H9 (cell line): ENCODE data around the gene IGSF3. TPM values are rescaled to one million over a fixed set of nuclear protein-coding genes. Genes with fewer than 3 reads are reported as not detected.

ENCODE experiments used
- DNase-seq: peaks from one replicate; pipeline ENCODE4 v3.0.0-alpha.2; 2017
- H2AFZ ChIP-seq: one replicate; pipeline ENCODE4 v1.6.1; 2013; ENCODE audit warnings: mild to moderate bottlenecking, low read length, control low read depth, moderate library complexity
- H2AK5ac ChIP-seq: 2 replicates; pipeline ENCODE4 v1.6.1; 2013; ENCODE audit warnings: low read length, control low read depth, mixed read lengths; ENCODE audit not compliant: insufficient read length
- H2BK120ac ChIP-seq: one replicate; pipeline ENCODE4 v1.6.1; 2013; ENCODE audit warnings: low read depth, mild to moderate bottlenecking, low read length, control low read depth, inconsistent platforms; ENCODE audit not compliant: poor library complexity, severe bottlenecking
- H2BK12ac ChIP-seq: 2 replicates; pipeline ENCODE4 v1.6.1; 2013; ENCODE audit warnings: low read length, control low read depth, mixed read lengths, low read depth; ENCODE audit not compliant: insufficient read length
- H2BK15ac ChIP-seq: 2 replicates; pipeline ENCODE4 v1.6.1; 2013; ENCODE audit warnings: low read depth, low read length, control low read depth
- H2BK20ac ChIP-seq: one replicate; pipeline ENCODE4 v1.6.1; 2013; ENCODE audit warnings: low read depth, mild to moderate bottlenecking, low read length, control low read depth, inconsistent platforms; ENCODE audit not compliant: poor library complexity, severe bottlenecking
- H2BK5ac ChIP-seq: 2 replicates; pipeline ENCODE4 v1.6.1; 2013; ENCODE audit warnings: low read length, control low read depth, mixed read lengths; ENCODE audit not compliant: insufficient read length
- H3K14ac ChIP-seq: 2 replicates; pipeline ENCODE4 v1.6.1; 2013; ENCODE audit warnings: low read length, control low read depth; ENCODE audit not compliant: insufficient read depth
- H3K18ac ChIP-seq: 2 replicates; pipeline ENCODE4 v1.6.1; 2013; ENCODE audit warnings: low read depth, mild to moderate bottlenecking, mixed read lengths, low read length, control low read depth; ENCODE audit not compliant: insufficient read length
- H3K23ac ChIP-seq: 2 replicates; pipeline ENCODE4 v1.6.1; 2013; ENCODE audit warnings: low read length, control low read depth, mixed read lengths, low read depth; ENCODE audit not compliant: insufficient read length
- H3K23me2 ChIP-seq: 2 replicates; pipeline ENCODE4 v1.6.1; 2013; ENCODE audit warnings: low read depth, mild to moderate bottlenecking, mixed read lengths, low read length, control low read depth; ENCODE audit not compliant: insufficient read length, poor library complexity, severe bottlenecking
- H3K27ac ChIP-seq: 2 replicates; pipeline ENCODE4 v1.5.1; 2013; ENCODE audit warnings: low read length, control low read depth, mixed read lengths, low read depth; ENCODE audit not compliant: insufficient read length
- H3K27me3 ChIP-seq: 2 replicates; pipeline ENCODE4 v1.6.1; 2013; ENCODE audit warnings: low read length, control low read depth, inconsistent platforms; ENCODE audit not compliant: insufficient read depth
- H3K4ac ChIP-seq: 2 replicates; pipeline ENCODE4 v1.6.1; 2013; ENCODE audit warnings: low read depth, mild to moderate bottlenecking, control low read depth, inconsistent platforms, low read length, moderate library complexity
- H3K4me1 ChIP-seq: 2 replicates; pipeline ENCODE4 v1.6.1; 2013; ENCODE audit warnings: low read length, control low read depth, inconsistent platforms; ENCODE audit not compliant: insufficient read depth
- H3K4me2 ChIP-seq: 2 replicates; pipeline ENCODE4 v1.6.1; 2013; ENCODE audit warnings: low read length, control low read depth, mixed read lengths; ENCODE audit not compliant: insufficient read length, insufficient read depth
- H3K56ac ChIP-seq: 2 replicates; pipeline ENCODE4 v1.6.1; 2013; ENCODE audit warnings: low read depth, mild to moderate bottlenecking, mixed read lengths, low read length, control low read depth; ENCODE audit not compliant: insufficient read length
- H3K79me1 ChIP-seq: 2 replicates; pipeline ENCODE4 v1.6.1; 2013; ENCODE audit warnings: low read depth, mild to moderate bottlenecking, moderate library complexity, low read length, control low read depth, inconsistent platforms; ENCODE audit not compliant: insufficient read depth, poor library complexity, severe bottlenecking
- H3K79me2 ChIP-seq: 2 replicates; pipeline ENCODE4 v1.6.1; 2013; ENCODE audit warnings: low read length, control low read depth, inconsistent platforms; ENCODE audit not compliant: insufficient read depth
- H3K9ac ChIP-seq: 2 replicates; pipeline ENCODE4 v1.6.1; 2013; ENCODE audit warnings: low read length, control low read depth, mixed read lengths; ENCODE audit not compliant: insufficient read length; ENCODE audit errors: extremely low read depth
- H3K9me3 ChIP-seq: one replicate; pipeline ENCODE4 v1.6.1; 2013; ENCODE audit warnings: low read depth, low read length, inconsistent platforms; ENCODE audit not compliant: control insufficient read depth
- H3T11ph ChIP-seq: one replicate; pipeline ENCODE4 v1.6.1; 2013; ENCODE audit warnings: mild to moderate bottlenecking, low read length, control low read depth, inconsistent platforms
- H4K20me1 ChIP-seq: one replicate; pipeline ENCODE4 v1.6.1; 2013; ENCODE audit not compliant: control insufficient read depth, insufficient read length, insufficient read depth
- H4K5ac ChIP-seq: 2 replicates; pipeline ENCODE4 v1.6.1; 2013; ENCODE audit warnings: low read depth, mild to moderate bottlenecking, mixed read lengths, low read length, control low read depth; ENCODE audit not compliant: insufficient read length
- H4K8ac ChIP-seq: replicated peaks from 2 replicates; pipeline ENCODE4 v1.6.1; 2013; ENCODE audit warnings: low read length, control low read depth, mixed read lengths, low read depth; ENCODE audit not compliant: insufficient read length
- H4K91ac ChIP-seq: 2 replicates; pipeline ENCODE4 v1.6.1; 2013; ENCODE audit warnings: low read depth, mild to moderate bottlenecking, moderate library complexity, mixed read lengths, low read length, control low read depth; ENCODE audit not compliant: insufficient read length
- H3K27ac Mint-ChIP-seq, 3 experiments: 2 replicates in 2 of 3; 3 replicates in 1 of 3; pipeline ENCODE4 v1.8.0; 2020 to 2021; ENCODE audit warnings: mixed read lengths in 3 of 3, mild to moderate bottlenecking in 1 of 3, moderate library complexity in 1 of 3
- H3K27me3 Mint-ChIP-seq: 2 replicates; pipeline ENCODE4 v1.8.0; 2021; ENCODE audit warnings: low read depth, mild to moderate bottlenecking, moderate library complexity, mixed read lengths
- H3K36me3 Mint-ChIP-seq, 3 experiments: 2 replicates in 2 of 3; 3 replicates in 1 of 3; pipeline ENCODE4 v1.8.0; 2020 to 2021; ENCODE audit warnings: low read depth in 3 of 3, mixed read lengths in 3 of 3; ENCODE audit not compliant: insufficient read depth in 1 of 3
- H3K4me1 Mint-ChIP-seq, 2 experiments: 2 replicates each; pipeline ENCODE4 v1.8.0; 2020; ENCODE audit warnings: mixed read lengths in 2 of 2
- H3K4me3 Mint-ChIP-seq, 2 experiments: 2 replicates in 1 of 2; 3 replicates in 1 of 2; pipeline ENCODE4 v1.8.0; 2020 to 2021; ENCODE audit warnings: mild to moderate bottlenecking in 2 of 2, mixed read lengths in 2 of 2, moderate library complexity in 1 of 2
- H3K9me3 Mint-ChIP-seq, 2 experiments: 2 replicates in 1 of 2; 3 replicates in 1 of 2; pipeline ENCODE4 v1.8.0; 2020; ENCODE audit warnings: mild to moderate bottlenecking in 2 of 2, mixed read lengths in 2 of 2, moderate library complexity in 1 of 2
- whole genome bisulfite sequencing: extraction: QIAGEN DNeasy Blood & Tissue Kit; methylation state at CpG from one replicate; pipeline ENCODE4 v1.1.7; 2013; ENCODE audit warnings: missing lambda C conversion rate, low lambda C conversion rate, mixed read lengths; ENCODE audit not compliant: insufficient read length; ENCODE audit errors: extremely low coverage; 5-methylcytosine and 5-hydroxymethylcytosine counted together
- total RNA-seq: library from RNA; stranded (reverse); gene quantifications from 2 replicates; pipeline ENCODE4 v1.2.1, GENCODE V29; 2021
- TF ChIP-seq, protein P1 (sequence below): fragments of 200-600 bp; sonication (generic); conservative IDR thresholded peaks from 3 replicates; pipeline ENCODE4 v1.8.0; 2021; ENCODE audit warnings: antibody characterized with exemption, mild to moderate bottlenecking

IGSF3 gene
- total RNA-seq, 1 experiment from 2014 or later = 19.1 TPM

DNA sequence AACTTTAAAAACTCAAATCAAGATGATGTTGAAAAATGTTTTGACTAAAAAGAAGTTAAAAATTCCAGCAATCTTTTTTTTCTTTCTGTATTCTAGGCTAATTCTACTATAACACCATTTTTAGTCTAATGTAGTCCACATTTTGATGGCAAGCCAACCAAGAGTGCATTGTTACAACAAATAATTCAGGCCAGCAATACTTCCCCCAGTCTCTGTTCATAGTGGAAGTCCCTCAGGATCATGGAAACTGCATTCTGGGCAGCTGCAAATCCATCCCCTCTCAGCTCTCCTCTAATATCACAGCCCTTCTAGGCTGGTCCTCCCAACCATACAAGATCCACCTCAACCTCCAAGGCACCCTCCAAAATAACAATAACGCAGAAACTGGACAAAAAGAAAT, 89.0 kb downstream of the IGSF3 start:
- H2BK20ac ChIP-seq = no peak overlapping the region
- H3K4ac ChIP-seq = no peak overlapping the region
- no peak overlapping the region for H4K8ac ChIP-seq
- TF ChIP-seq, protein P1, sequence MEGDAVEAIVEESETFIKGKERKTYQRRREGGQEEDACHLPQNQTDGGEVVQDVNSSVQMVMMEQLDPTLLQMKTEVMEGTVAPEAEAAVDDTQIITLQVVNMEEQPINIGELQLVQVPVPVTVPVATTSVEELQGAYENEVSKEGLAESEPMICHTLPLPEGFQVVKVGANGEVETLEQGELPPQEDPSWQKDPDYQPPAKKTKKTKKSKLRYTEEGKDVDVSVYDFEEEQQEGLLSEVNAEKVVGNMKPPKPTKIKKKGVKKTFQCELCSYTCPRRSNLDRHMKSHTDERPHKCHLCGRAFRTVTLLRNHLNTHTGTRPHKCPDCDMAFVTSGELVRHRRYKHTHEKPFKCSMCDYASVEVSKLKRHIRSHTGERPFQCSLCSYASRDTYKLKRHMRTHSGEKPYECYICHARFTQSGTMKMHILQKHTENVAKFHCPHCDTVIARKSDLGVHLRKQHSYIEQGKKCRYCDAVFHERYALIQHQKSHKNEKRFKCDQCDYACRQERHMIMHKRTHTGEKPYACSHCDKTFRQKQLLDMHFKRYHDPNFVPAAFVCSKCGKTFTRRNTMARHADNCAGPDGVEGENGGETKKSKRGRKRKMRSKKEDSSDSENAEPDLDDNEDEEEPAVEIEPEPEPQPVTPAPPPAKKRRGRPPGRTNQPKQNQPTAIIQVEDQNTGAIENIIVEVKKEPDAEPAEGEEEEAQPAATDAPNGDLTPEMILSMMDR = no peak
- Mint-ChIP-seq H3K27me3 (no peaks in the 10 kb centered on the region), H3K36me3 (peaks cover 0 to 6% (median under 1%) of the 10 kb centered on the region in 3 experiments; a peak in 5 of 7 replicates), H3K4me3 (no peak overlapping the region), H3K4me1 (peaks cover 5% of the 10 kb centered on the region in 2 experiments), H3K27ac (no peak overlapping the region), H3K9me3 (no peaks in the 10 kb centered on the region)
- no peaks in the 10 kb centered on the region for H3K27me3 ChIP-seq
- H2AFZ ChIP-seq = no peak overlapping the region
- H3T11ph ChIP-seq = no peak overlapping the region
- H2BK12ac ChIP-seq = no peak overlapping the region
- no CpG with 5 or more reads among the region's 1 CpG for WGBS
- H3K23me2 ChIP-seq = no peaks in the 10 kb centered on the region
- no peaks in the 10 kb centered on the region for H3K79me1 ChIP-seq
- H2AK5ac ChIP-seq = no peak overlapping the region
- H3K23ac ChIP-seq = no peak overlapping the region
- no peak for DNase-seq
- H4K20me1 ChIP-seq = no peaks in the 10 kb centered on the region
- H4K5ac ChIP-seq = no peak overlapping the region
- no peak overlapping the region for H3K4me2 ChIP-seq
- H3K14ac ChIP-seq = no peak overlapping the region
- H2BK120ac ChIP-seq = no peak overlapping the region
- H3K4me1 ChIP-seq = no peaks in the 10 kb centered on the region
- H4K91ac ChIP-seq = no peak overlapping the region
- H3K56ac ChIP-seq = no peak overlapping the region
- no peak overlapping the region for H2BK5ac ChIP-seq
- no peak overlapping the region for H3K27ac ChIP-seq
- H3K9ac ChIP-seq = no peak overlapping the region
- no peak overlapping the region for H2BK15ac ChIP-seq
- no peaks in the 10 kb centered on the region for H3K9me3 ChIP-seq
- no peaks in the 10 kb centered on the region for H3K79me2 ChIP-seq
- no peak overlapping the region for H3K18ac ChIP-seq
